Tibial nerve (tissue), 4 donors: Measurements from ENCODE around the gene FYB1.

Experiments
- CTCF ChIP-seq, 5 experiments: fragments of 200-600 bp in 3 of 5; fragments of 450-650 bp in 2 of 5; sonication (generic) in 3 of 5; IDR thresholded peaks; one replicate each; pipeline ENCODE4 v1.5.1; 2016 to 2019; ENCODE audit warnings: antibody characterized with exemption in 5 of 5, mild to moderate bottlenecking in 3 of 5, moderate library complexity in 2 of 5
- EP300 ChIP-seq, 2 donors: sonication (generic); formaldehyde crosslinking; IDR thresholded peaks; one replicate each; pipeline ENCODE4 v1.6.1; 2017; ENCODE audit warnings: antibody characterized with exemption in 2 of 2, mild to moderate bottlenecking in 1 of 2
- POLR2A ChIP-seq, 2 donors: fragments of 450-650 bp; IDR thresholded peaks; one replicate each; pipeline ENCODE4 v1.6.1; 2017; ENCODE audit warnings: antibody characterized with exemption in 2 of 2, mild to moderate bottlenecking in 2 of 2, moderate library complexity in 2 of 2

GRCh38 chr5:39175273-39175955, 43.9 kb downstream of the FYB1 start:
- TF ChIP-seq CTCF (IDR thresholded peaks at IDR 0.05), result no peak
- no peak for TF ChIP-seq EP300 (IDR thresholded peaks at IDR 0.05)
- TF ChIP-seq POLR2A (IDR thresholded peaks at IDR 0.05), result no peak
